Nephron (organoid): ENCODE measurements around the gene ABCC4.

Source experiments
- H3K27ac Mint-ChIP-seq, 3 experiments: 2 replicates each; pipeline ENCODE4 v1.8.0; 2020; ENCODE audit warnings: mixed read lengths in 3 of 3, mild to moderate bottlenecking in 2 of 3, moderate library complexity in 1 of 3
- H3K27me3 Mint-ChIP-seq: 2 replicates; pipeline ENCODE4 v1.8.0; 2021; ENCODE audit warnings: low read depth, mild to moderate bottlenecking, moderate library complexity, mixed read lengths
- H3K36me3 Mint-ChIP-seq: 2 replicates; pipeline ENCODE4 v1.8.0; 2020; ENCODE audit warnings: low read depth, mixed read lengths
- H3K4me1 Mint-ChIP-seq: 2 replicates; pipeline ENCODE4 v1.8.0; 2020; ENCODE audit warnings: mixed read lengths
- H3K4me3 Mint-ChIP-seq, 3 experiments: 2 replicates each; pipeline ENCODE4 v1.8.0; 2020; ENCODE audit warnings: mild to moderate bottlenecking in 3 of 3, mixed read lengths in 3 of 3, moderate library complexity in 2 of 3
- H3K9me3 Mint-ChIP-seq: 2 replicates; pipeline ENCODE4 v1.8.0; 2020; ENCODE audit warnings: mixed read lengths
- CTCF ChIP-seq, 3 experiments: fragments of 200-600 bp; sonication (generic); IDR thresholded peaks; one replicate each; pipeline ENCODE4 v1.5.0; 2021; ENCODE audit warnings: antibody characterized with exemption in 3 of 3; ENCODE audit not compliant: unreplicated experiment in 3 of 3

Gene ABCC4

GRCh38 chr13:95035311-95036109, 265.7 kb downstream of the ABCC4 start:
- H3K4me3 Mint-ChIP-seq = no peak overlapping the region

GRCh38 chr13:95033890-95034289, 267.4 kb downstream of the ABCC4 start:
- Mint-ChIP-seq H3K4me1 (no peaks in the 10 kb centered on the region), H3K36me3 (peaks cover 3% of the 10 kb centered on the region), H3K9me3 (no peaks in the 10 kb centered on the region), H3K4me3 (no peak overlapping the region), H3K27ac (no peak overlapping the region), H3K27me3 (no peaks in the 10 kb centered on the region)
- TF ChIP-seq CTCF (IDR thresholded peaks at IDR 0.05; ENCODE audit: unreplicated experiment in 3 of 3) = no peak

More at GRCh38 chr13:95035311-95036109, 265.7 kb downstream of the ABCC4 start:
- Mint-ChIP-seq H3K27ac (no peak overlapping the region), H3K9me3 (no peaks in the 10 kb centered on the region), H3K36me3 (peaks cover 3% of the 10 kb centered on the region), H3K4me1 (no peaks in the 10 kb centered on the region), H3K27me3 (no peaks in the 10 kb centered on the region)
- no peak for TF ChIP-seq CTCF (IDR thresholded peaks at IDR 0.05; ENCODE audit: unreplicated experiment in 3 of 3)

- Mint-ChIP-seq H3K4me1 (no peaks in the 10 kb centered on the region), H3K4me3 (no peak overlapping the region), H3K9me3 (no peaks in the 10 kb centered on the region), H3K36me3 (no peaks in the 10 kb centered on the region), H3K27ac (no peak overlapping the region), H3K27me3 (no peaks in the 10 kb centered on the region)
- TF ChIP-seq CTCF (IDR thresholded peaks at IDR 0.05; ENCODE audit: unreplicated experiment in 3 of 3) = no peak
Observed at GRCh38 chr13:95032121-95032520, 269.1 kb downstream of the ABCC4 start.

- H3K27ac Mint-ChIP-seq = no peak overlapping the region
- no peaks in the 10 kb centered on the region for H3K9me3 Mint-ChIP-seq
- no peak overlapping the region for H3K4me3 Mint-ChIP-seq
- H3K36me3 Mint-ChIP-seq = no peaks in the 10 kb centered on the region
- TF ChIP-seq CTCF (IDR thresholded peaks at IDR 0.05; ENCODE audit: unreplicated experiment in 3 of 3) = no peak
- no peaks in the 10 kb centered on the region for H3K4me1 Mint-ChIP-seq
- no peaks in the 10 kb centered on the region for H3K27me3 Mint-ChIP-seq
Observed at GRCh38 chr13:95030821-95031343, 270.4 kb downstream of the ABCC4 start.

GRCh38 chr13:95027638-95028037, 273.6 kb downstream of the ABCC4 start:
- H3K27ac Mint-ChIP-seq = no peak overlapping the region
- no peaks in the 10 kb centered on the region for H3K36me3 Mint-ChIP-seq
- H3K27me3 Mint-ChIP-seq = no peaks in the 10 kb centered on the region
- H3K4me3 Mint-ChIP-seq = no peak overlapping the region
- H3K9me3 Mint-ChIP-seq = no peaks in the 10 kb centered on the region
- no peaks in the 10 kb centered on the region for H3K4me1 Mint-ChIP-seq
- no peak for TF ChIP-seq CTCF (IDR thresholded peaks at IDR 0.05; ENCODE audit: unreplicated experiment in 3 of 3)

- Mint-ChIP-seq H3K27ac (no peak overlapping the region), H3K9me3 (no peaks in the 10 kb centered on the region), H3K4me1 (no peaks in the 10 kb centered on the region), H3K36me3 (no peaks in the 10 kb centered on the region), H3K27me3 (no peaks in the 10 kb centered on the region), H3K4me3 (no peak overlapping the region)
- TF ChIP-seq CTCF (IDR thresholded peaks at IDR 0.05; ENCODE audit: unreplicated experiment in 3 of 3) = no peak
Observed at GRCh38 chr13:95025116-95025515, 276.1 kb downstream of the ABCC4 start.
